HG02642 (cell line): ENCODE results near the gene KRT34.
"Not testable (repeated sequence)": the region's sequence is repeated elsewhere in the genome, so short reads cannot be mapped to it uniquely, and the experiment has no call there.

Experiments
- ATAC-seq: cut with Tn5 transposase; IDR thresholded peaks from one replicate; pipeline ENCODE4 v1.9.1; 2021; ENCODE audit warnings: mild to moderate bottlenecking; ENCODE audit not compliant: unreplicated experiment, poor library complexity

The KRT34 gene

GRCh38 chr17:41369023-41369422, 13.1 kb downstream of the KRT34 start:
- no peak for ATAC-seq

GRCh38 chr17:41367426-41368075, 14.6 kb downstream of the KRT34 start:
- ATAC-seq, result no peak

DNA sequence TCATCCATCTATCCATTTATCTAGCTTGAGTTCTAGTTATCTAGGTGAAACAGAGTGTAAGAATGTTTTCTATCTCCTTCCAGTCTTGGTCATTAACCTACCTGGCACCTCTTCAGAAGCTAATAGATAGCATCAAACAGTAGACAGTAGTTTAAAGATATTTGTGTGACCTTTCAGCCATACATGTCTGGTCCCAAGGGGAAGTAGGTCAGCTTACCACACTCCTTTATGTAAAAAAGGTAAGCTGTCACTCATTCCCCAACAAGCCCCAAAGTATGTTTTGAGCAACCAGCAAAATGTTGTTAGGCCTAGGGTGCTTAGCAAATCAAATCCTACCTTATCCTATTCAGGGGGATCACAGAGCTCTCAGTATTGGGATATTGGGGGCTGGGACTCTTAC, 16.0 kb downstream of the KRT34 start:
- ATAC-seq, result no peak

DNA sequence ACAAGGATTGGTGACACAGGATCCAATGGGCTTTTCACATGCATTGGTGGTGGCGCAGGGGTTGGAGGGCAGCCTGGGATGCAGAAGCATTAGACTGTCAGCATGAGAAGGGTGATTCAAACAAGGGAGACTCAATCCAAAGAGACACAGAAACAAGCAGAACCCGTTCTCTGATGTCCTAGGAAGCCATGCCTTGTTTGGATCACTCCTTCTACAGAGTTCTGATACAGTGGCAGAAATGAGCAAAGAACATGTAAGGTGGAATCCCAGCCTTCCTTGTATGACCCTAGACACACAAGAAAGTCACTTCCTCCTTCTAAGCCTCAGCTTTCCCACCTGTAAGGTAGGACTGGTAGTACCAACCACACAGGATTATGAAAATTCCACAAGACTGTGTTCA, 18.2 kb downstream of the KRT34 start:
- no peak for ATAC-seq

GRCh38 chr17:41360296-41360995, 21.7 kb downstream of the KRT34 start:
- ATAC-seq, result no peak

GRCh38 chr17:41354536-41354935, 27.6 kb downstream of the KRT34 start:
- no peak for ATAC-seq

- ATAC-seq, result no peak
Measured at GRCh38 chr17:41352597-41353366, 29.3 kb downstream of the KRT34 start.

GRCh38 chr17:41351177-41351576, 30.9 kb downstream of the KRT34 start:
- ATAC-seq, result no peak

- ATAC-seq, result not testable (repeated sequence)
Measured at GRCh38 chr17:41350381-41350878, 31.7 kb downstream of the KRT34 start, which contains the start of gene KRT33A. KRT33A (minus strand) TSS chr17:41350828; CDS start chr17:41350767, 61 bp downstream.

DNA sequence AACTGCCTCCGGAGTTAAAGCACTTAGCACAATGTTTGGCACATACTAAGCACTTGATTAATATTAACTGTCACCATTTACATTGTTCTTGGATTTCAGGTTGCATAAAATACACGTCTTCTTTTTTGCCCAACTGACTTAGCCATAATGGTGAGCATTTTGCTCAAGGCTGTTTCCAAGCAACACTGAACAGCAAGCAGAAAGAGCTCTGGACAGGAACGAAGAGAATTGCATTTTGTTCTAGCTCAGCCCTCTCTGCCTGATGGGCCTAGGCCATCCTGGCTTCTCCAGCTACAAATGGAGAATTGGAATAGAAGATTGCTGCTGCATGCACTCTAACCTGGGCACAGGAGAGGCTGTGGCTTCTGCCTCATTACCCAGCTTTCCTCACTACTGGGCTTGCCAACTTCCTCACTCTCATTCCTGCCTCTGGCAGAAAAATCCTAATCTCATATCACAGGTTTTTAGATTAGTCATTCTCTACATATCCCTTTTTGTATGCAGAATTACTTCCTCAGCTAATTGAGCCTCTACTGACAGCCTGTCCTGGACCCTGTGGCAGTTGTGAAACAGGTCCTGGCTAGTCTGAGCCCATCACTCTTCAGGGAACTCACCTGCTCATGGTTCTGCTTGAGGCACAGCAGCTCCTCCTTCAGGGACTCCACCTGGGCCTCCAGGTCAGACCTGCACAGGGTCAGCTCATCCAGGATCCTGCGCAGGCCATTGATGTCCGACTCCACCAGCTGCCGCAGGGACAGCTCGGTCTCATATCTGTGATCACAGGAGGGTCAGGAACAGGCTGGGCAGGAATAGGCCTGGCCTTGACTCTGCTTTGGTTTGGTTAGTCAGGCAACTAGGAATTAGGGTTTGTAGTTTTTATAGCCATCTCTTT, 34.0 kb downstream of the KRT34 start:
- ATAC-seq, result no peak

DNA sequence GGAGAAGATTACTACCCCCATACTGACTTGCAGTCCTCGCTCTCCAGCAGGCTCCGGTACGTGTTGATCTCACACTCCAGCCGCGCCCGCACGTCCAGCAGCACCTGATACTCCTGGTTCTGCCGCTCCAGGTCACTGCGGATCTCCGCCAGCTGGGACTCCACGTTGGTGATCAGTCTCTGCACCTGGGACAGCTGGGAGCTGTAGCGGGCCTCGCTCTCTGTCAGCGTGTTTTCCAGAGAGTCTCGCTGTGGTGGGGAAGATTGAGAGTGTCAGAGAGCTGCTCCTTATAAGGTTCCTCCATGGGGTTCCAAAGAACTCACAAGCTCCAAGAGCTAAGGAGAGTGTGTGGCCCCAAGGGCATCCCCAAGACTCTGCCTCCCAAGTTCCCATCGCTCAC, 35.7 kb downstream of the KRT34 start:
- not testable (repeated sequence) for ATAC-seq

DNA sequence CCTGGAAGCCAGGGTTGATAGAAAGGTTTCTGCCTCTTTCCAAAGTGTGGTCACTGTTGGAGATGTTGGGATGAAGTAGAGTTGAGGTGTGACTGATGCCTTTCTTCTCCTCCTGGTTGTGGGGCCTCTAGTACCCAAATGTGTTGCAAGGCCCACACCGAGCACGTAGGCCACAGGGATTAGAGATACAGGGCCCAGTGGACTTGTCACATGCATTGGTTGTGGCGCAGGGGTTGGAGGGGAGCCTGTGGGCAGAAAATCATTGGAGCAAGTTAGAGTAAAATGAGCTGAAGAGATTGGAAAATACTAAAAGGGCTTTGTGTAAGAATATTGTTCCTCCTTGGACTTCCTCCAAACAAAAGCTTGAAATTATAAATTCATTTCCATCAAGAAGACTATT, 36.1 kb downstream of the KRT34 start:
- ATAC-seq, result no peak

DNA sequence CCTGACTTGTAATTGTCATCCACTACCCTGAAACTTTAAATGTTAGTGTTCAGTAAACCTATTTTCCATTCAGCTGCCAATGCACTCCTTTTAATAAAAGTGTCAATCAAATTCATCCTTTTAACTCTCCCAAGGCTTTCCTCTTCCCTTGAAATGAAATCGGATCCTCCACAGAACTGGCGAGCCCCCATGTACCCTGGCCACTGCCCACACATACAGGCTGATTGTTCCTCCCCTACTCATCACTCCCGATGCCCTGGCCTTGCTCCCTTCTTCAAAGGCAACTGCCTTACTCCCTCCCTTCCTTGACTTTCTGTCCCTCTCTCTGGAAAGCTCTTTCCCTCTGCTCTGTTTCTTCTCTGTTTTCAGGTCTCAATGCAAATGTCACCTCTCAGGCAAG, 39.1 kb downstream of the KRT34 start:
- ATAC-seq, result no peak

- ATAC-seq, result no peak
Measured at GRCh38 chr17:41340934-41341861, 40.9 kb downstream of the KRT34 start.

GRCh38 chr17:41340494-41340893, 41.6 kb downstream of the KRT34 start:
- no peak for ATAC-seq

GRCh38 chr17:41339571-41340172, 42.4 kb downstream of the KRT34 start:
- no peak for ATAC-seq

DNA sequence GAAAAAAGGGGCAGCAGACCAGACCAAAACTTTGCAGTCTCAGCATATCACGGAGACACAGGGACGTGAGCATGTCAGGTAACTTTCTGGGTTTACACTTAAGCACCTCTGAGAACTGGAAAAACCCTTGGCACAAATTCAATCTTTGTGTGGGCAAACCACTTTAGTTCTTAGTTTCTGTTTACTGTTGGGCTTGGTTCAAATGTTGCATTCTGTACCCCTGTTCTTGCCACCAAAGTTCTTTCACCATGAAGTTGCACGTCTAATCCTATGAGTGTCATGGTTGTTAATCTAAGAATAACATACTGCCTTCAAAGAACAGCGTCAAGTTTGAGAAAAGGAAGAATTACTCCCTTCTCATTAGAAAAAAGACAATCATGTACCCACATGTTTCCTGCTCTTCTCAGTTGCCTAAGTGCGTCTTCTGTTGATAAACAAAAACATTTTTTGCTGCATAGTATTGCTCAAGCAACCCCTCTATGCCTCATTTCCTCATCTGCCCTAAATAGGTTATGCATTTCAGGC, 43.1 kb downstream of the KRT34 start:
- no peak for ATAC-seq

GRCh38 chr17:41335747-41336146, 46.4 kb downstream of the KRT34 start:
- ATAC-seq, result no peak
